Measurements from ENCODE around the gene CAPN8. TPM values are rescaled to one million over a fixed set of nuclear protein-coding genes. Genes with fewer than 3 reads are reported as not detected.

CAPN8 gene
- total RNA-seq, 1 donor = not detected

Small RNA genes lying within 50 kb of the gene (small RNA-seq; reads per million reads assigned to genes)
- gene RNU6-1248P = not detected
- gene SNRPEP10 = not detected

Other genes with a start within 250 kb of the CAPN8 start
- 340 and 341 TPM in 2 replicates for gene CAPN2, start 46.8 kb upstream of the CAPN8 start, total RNA-seq
- 27.1 and 31.8 TPM in 2 replicates for gene TP53BP2, start 180.2 kb upstream of the CAPN8 start, total RNA-seq

Measured in osteoblast (primary cell).